IMR-90 (cell line): ENCODE data around the gene SOBP. TPM values are rescaled to one million over a fixed set of nuclear protein-coding genes. Genes with fewer than 3 reads are reported as not detected.

Source experiments
- ATAC-seq: fragments of 200-7000 bp; cut with Tn5 transposase; 2 replicates; pipeline ENCODE4 v1.9.1; 2020; ENCODE audit warnings: low read depth, mild to moderate bottlenecking, moderate library complexity
- BruUV-seq: library from RNA; stranded (reverse); fragments of 400-500 nt; replicated peaks from 2 replicates; lab custom pipeline; 2021; lab: Mats Ljungman, UMichigan
- CTCF ChIA-PET: fragments of 300-600 bp; formaldehyde crosslinking; extraction: SDS; loops from one replicate; lab custom pipeline; 2021; ENCODE audit warnings: antibody characterized with exemption; lab: Yijun Ruan, JAX
- POLR2A ChIA-PET: fragments of 300-600 bp; sonication (Branson Sonifier 250); formaldehyde crosslinking; loops from one replicate; lab custom pipeline; 2022; ENCODE audit warnings: antibody characterized with exemption; ENCODE audit not compliant: unreplicated experiment; lab: Charles Lee
- DNase-seq: peaks from one replicate; pipeline ENCODE4 v3.0.0; 2013
- H2AFZ ChIP-seq: replicated peaks from 2 replicates; pipeline ENCODE3; 2013; ENCODE audit warnings: low read length, mild to moderate bottlenecking; ENCODE audit not compliant: poor library complexity
- H2AK5ac ChIP-seq: 2 replicates; pipeline ENCODE4 v1.6.1; 2013; ENCODE audit warnings: low read depth, low read length, inconsistent platforms
- H2AK9ac ChIP-seq: replicated peaks from 2 replicates; pipeline ENCODE3; 2013; ENCODE audit warnings: mild to moderate bottlenecking, low read depth, low read length, moderate library complexity; ENCODE audit not compliant: poor library complexity
- H2BK120ac ChIP-seq: 2 replicates; pipeline ENCODE4 v1.6.1; 2013; ENCODE audit warnings: low read depth, low read length, inconsistent platforms
- H2BK15ac ChIP-seq: 3 replicates; pipeline ENCODE4 v1.6.1; 2013; ENCODE audit warnings: low read depth, low read length, inconsistent platforms
- H2BK20ac ChIP-seq: 2 replicates; pipeline ENCODE4 v1.6.1; 2013; ENCODE audit warnings: low read depth, mild to moderate bottlenecking, inconsistent platforms, low read length, moderate library complexity
- H2BK5ac ChIP-seq: 2 replicates; pipeline ENCODE4 v1.6.1; 2013; ENCODE audit warnings: mild to moderate bottlenecking, low read depth, low read length, inconsistent platforms; ENCODE audit not compliant: poor library complexity, severe bottlenecking
- H3K14ac ChIP-seq: replicated peaks from 2 replicates; pipeline ENCODE4 v1.6.1; 2013; ENCODE audit warnings: low read depth, low read length, inconsistent platforms
- H3K18ac ChIP-seq: 2 replicates; pipeline ENCODE4 v1.6.1; 2013; ENCODE audit warnings: low read depth, low read length, control low read depth
- H3K23ac ChIP-seq: 2 replicates; pipeline ENCODE4 v1.6.1; 2013; ENCODE audit warnings: low read depth, low read length, inconsistent platforms
- H3K27ac ChIP-seq: 2 replicates; pipeline ENCODE4 v1.5.1; 2013; ENCODE audit warnings: mild to moderate bottlenecking, control low read depth, low read length; ENCODE audit not compliant: insufficient read depth
- H3K27me3 ChIP-seq: 2 replicates; pipeline ENCODE4 v1.6.1; 2013; ENCODE audit warnings: low read length; ENCODE audit not compliant: control insufficient read depth, insufficient read depth
- H3K36me3 ChIP-seq: 2 replicates; pipeline ENCODE4 v1.6.1; 2013; ENCODE audit warnings: low read length, mixed read lengths; ENCODE audit not compliant: control insufficient read depth, insufficient read depth
- H3K4ac ChIP-seq: 2 replicates; pipeline ENCODE4 v1.6.1; 2013; ENCODE audit warnings: low read depth, low read length, inconsistent platforms
- H3K4me1 ChIP-seq: 2 replicates; pipeline ENCODE4 v1.6.1; 2013; ENCODE audit warnings: low read length, mixed read lengths; ENCODE audit not compliant: control insufficient read depth, insufficient read depth
- H3K4me2 ChIP-seq: 2 replicates; pipeline ENCODE4 v1.6.1; 2013; ENCODE audit warnings: low read depth, mild to moderate bottlenecking, control low read depth, low read length, moderate library complexity
- H3K4me3 ChIP-seq: 2 replicates; pipeline ENCODE4 v1.5.1; 2013; ENCODE audit warnings: low read depth, mild to moderate bottlenecking, control low read depth, low read length, moderate library complexity; ENCODE audit not compliant: insufficient read depth
- H3K56ac ChIP-seq: 2 replicates; pipeline ENCODE4 v1.6.1; 2013; ENCODE audit warnings: low read length, inconsistent platforms; ENCODE audit not compliant: insufficient read depth; ENCODE audit errors: extremely low read depth
- H3K79me1 ChIP-seq, 2 experiments: 2 replicates each; pipeline ENCODE4 v1.6.1; 2013; ENCODE audit warnings: low read length in 2 of 2, inconsistent platforms in 1 of 2, low read depth in 1 of 2
- H3K9ac ChIP-seq: 2 replicates; pipeline ENCODE4 v1.6.1; 2013; ENCODE audit warnings: low read depth, low read length, control low read depth
- H3K9me1 ChIP-seq: 2 replicates; pipeline ENCODE4 v1.6.1; 2013; ENCODE audit warnings: low read length, inconsistent platforms; ENCODE audit not compliant: insufficient read depth
- H3K9me3 ChIP-seq: 2 replicates; pipeline ENCODE4 v1.6.1; 2013; ENCODE audit warnings: low read length; ENCODE audit not compliant: control insufficient read depth, insufficient read depth
- H4K20me1 ChIP-seq: 2 replicates; pipeline ENCODE4 v1.6.1; 2013; ENCODE audit warnings: low read length, inconsistent platforms; ENCODE audit not compliant: insufficient read depth
- H4K5ac ChIP-seq: 2 replicates; pipeline ENCODE4 v1.6.1; 2013; ENCODE audit warnings: mild to moderate bottlenecking, low read depth, low read length, control low read depth
- H4K8ac ChIP-seq, 2 experiments: 2 replicates each; pipeline ENCODE4 v1.6.1; 2013; ENCODE audit warnings: low read depth in 2 of 2, low read length in 2 of 2, control low read depth in 1 of 2, inconsistent platforms in 1 of 2
- H4K91ac ChIP-seq: 2 replicates; pipeline ENCODE4 v1.6.1; 2013; ENCODE audit warnings: low read depth, low read length, inconsistent platforms; ENCODE audit not compliant: insufficient read depth
- CEBPB ChIP-seq: IDR thresholded peaks from 2 replicates; pipeline ENCODE4 v1.6.1; 2012; ENCODE audit warnings: low read depth, low read length, improper control_type of control experiment
- NFE2L2 ChIP-seq: fragments of 150-350 bp; IDR thresholded peaks from 2 replicates; pipeline ENCODE4 v1.6.1; 2016; ENCODE audit warnings: low read depth, mild to moderate bottlenecking, low read length
- dilution Hi-C: fragments of 300-500 bp; cut with HindIII; formaldehyde crosslinking; loops from one replicate; pipeline ENCODE4 v1.14.3; 2018; ENCODE audit warnings: low sequenced_read_pairs; ENCODE audit not compliant: unreplicated experiment
- in situ Hi-C: fragments of 300-500 bp; cut with MboI; formaldehyde crosslinking; loops from 3 replicates; pipeline ENCODE4 v1.14.3; 2019; ENCODE audit warnings: low sequenced_read_pairs, inconsistent platforms, mixed read lengths
- intact Hi-C: fragments of 100-400 bp; cut with micrococcal nuclease; formaldehyde crosslinking; loops from 2 replicates; pipeline ENCODE4 v1.10.0; 2022
- polyA plus RNA-seq, 3 experiments: library from polyadenylated mRNA; depleted of rRNA; stranded (reverse); fragments of >200 nt; gene quantifications; 2 replicates each; pipeline ENCODE4 v1.2.3, GENCODE V29; 2012; ENCODE audit warnings: low replicate concordance in 1 of 3
- total RNA-seq: library from RNA; depleted of rRNA; stranded (reverse); fragments of >200 nt; gene quantifications from 2 replicates; pipeline ENCODE4 v1.2.3, GENCODE V29; 2012

Gene SOBP
- total and polyA plus RNA-seq, 2 of the 4 experiments (the other 2 are of a cell fraction): 0.60 to 0.72 TPM

DNA sequence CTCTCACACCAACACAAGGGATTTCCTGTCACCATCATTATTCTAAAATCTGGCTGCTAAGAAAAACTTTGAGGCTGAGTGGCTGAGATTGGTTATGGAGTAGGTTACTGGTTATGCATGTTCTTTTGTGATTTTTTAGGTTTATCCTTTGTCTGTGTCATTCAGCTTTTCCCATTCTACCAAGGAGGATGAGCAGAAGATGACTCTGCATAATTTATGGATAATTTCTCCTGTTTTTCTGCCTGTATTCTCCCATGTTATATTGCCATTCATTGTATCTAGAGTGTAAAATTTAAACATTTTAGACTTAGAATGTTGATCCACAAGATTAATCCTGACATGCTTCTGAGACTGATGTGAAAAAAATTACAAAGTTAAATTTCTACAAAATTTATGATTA lies 67.8 kb downstream of the SOBP start:
- BruUV-seq: no TSS peak
- no peak overlapping the region for H3K4me2 ChIP-seq
- no peak for ATAC-seq
- H3K23ac ChIP-seq: no peak overlapping the region
- no peak overlapping the region for H2BK5ac ChIP-seq
- H2AFZ ChIP-seq: no peak overlapping the region
- H4K5ac ChIP-seq: no peak overlapping the region
- ChIA-PET CTCF (no interaction called here), POLR2A (no interaction called here)
- no peak overlapping the region for H3K4ac ChIP-seq
- H4K20me1 ChIP-seq: no peaks in the 10 kb centered on the region
- no peak overlapping the region for H4K8ac ChIP-seq
- no peak overlapping the region for H3K27ac ChIP-seq
- no peak overlapping the region for H2AK5ac ChIP-seq
- H3K56ac ChIP-seq: no peak overlapping the region
- no peaks in the 10 kb centered on the region for H3K9me1 ChIP-seq
- no peaks in the 10 kb centered on the region for H3K4me1 ChIP-seq
- TF ChIP-seq NFE2L2 (0 out of 2 replicates have a peak, but pooled peaks have one; percentile 30), CEBPB (no peak)
- no peak overlapping the region for H4K91ac ChIP-seq
- intact Hi-C loops (no loop called here), dilution Hi-C loops (no loop called here), in situ Hi-C loops (no loop called here)
- H3K18ac ChIP-seq: no peak overlapping the region
- H2BK20ac ChIP-seq: no peak overlapping the region
- no peak overlapping the region for H3K4me3 ChIP-seq
- H3K79me1 ChIP-seq: no peaks in the 10 kb centered on the region
- H3K9me3 ChIP-seq: no peaks in the 10 kb centered on the region
- no peak overlapping the region for H2AK9ac ChIP-seq
- no peak overlapping the region for H2BK15ac ChIP-seq
- no peaks in the 10 kb centered on the region for H3K27me3 ChIP-seq
- DNase-seq: no peak
- no peaks in the 10 kb centered on the region for H3K36me3 ChIP-seq
- no peak overlapping the region for H2BK120ac ChIP-seq
- H3K14ac ChIP-seq: no peak overlapping the region
- no peak overlapping the region for H3K9ac ChIP-seq
